B cell (primary cell): Measurements from ENCODE around the gene RNF215. TPM values are rescaled to one million over a fixed set of nuclear protein-coding genes. Genes with fewer than 3 reads are reported as not detected.

Experiments used
- ATAC-seq: fragments of 200-7000 bp; cut with Tn5 transposase; one replicate; pipeline ENCODE4 v1.10.0; 2021; ENCODE audit warnings: low read depth, mild to moderate bottlenecking, moderate number of reproducible peaks, moderate library complexity
- CTCF ChIA-PET: fragments of 350-600 bp; sonication (Branson Sonifier 250); formaldehyde crosslinking; loops from one replicate; lab custom pipeline; 2021; ENCODE audit warnings: antibody characterized with exemption, inconsistent platforms; lab: Charles Lee
- POLR2A ChIA-PET: fragments of 350-600 bp; sonication (Branson Sonifier 250); formaldehyde crosslinking; loops from one replicate; lab custom pipeline; 2021; ENCODE audit warnings: antibody characterized with exemption; lab: Charles Lee
- DNase-seq: peaks from one replicate; pipeline ENCODE4 v3.0.0; 2013
- H2AFZ ChIP-seq: 2 replicates; pipeline ENCODE4 v1.6.1; 2012; ENCODE audit warnings: mild to moderate bottlenecking, low read depth, low read length; ENCODE audit not compliant: insufficient read depth, poor library complexity, severe bottlenecking
- H3K27ac ChIP-seq, 2 donors: 1 replicate in 1 of 2; 2 replicates in 1 of 2; pipeline ENCODE4 v1.5.1; 2012 to 2013; ENCODE audit warnings: low read length in 2 of 2, mild to moderate bottlenecking in 2 of 2, moderate library complexity in 1 of 2
- H3K27me3 ChIP-seq, 4 experiments: fragments of 200-600 bp in 1 of 4; sonication (generic) in 1 of 4; replicated peaks in 1 of 4; 1 replicate in 2 of 4; 2 replicates in 2 of 4; pipeline versions ENCODE4 v1.6.1 to v1.7.0; 2013 to 2016; ENCODE audit warnings: low read length in 3 of 4, mild to moderate bottlenecking in 2 of 4, mixed read lengths in 1 of 4, moderate library complexity in 1 of 4; ENCODE audit not compliant: insufficient read depth in 4 of 4, control insufficient read depth in 3 of 4; ENCODE audit errors: control extremely low read depth in 1 of 4
- H3K36me3 ChIP-seq, 2 experiments: replicated peaks in 1 of 2; 1 replicate in 1 of 2; 2 replicates in 1 of 2; pipeline versions ENCODE4 v1.6.1 to v1.7.1; 2013; ENCODE audit warnings: low read length in 1 of 2; ENCODE audit not compliant: insufficient read depth in 2 of 2, control insufficient read depth in 1 of 2; ENCODE audit errors: control extremely low read depth in 1 of 2, extremely low read depth in 1 of 2
- H3K4me1 ChIP-seq, 2 donors: fragments of 200-600 bp in 1 of 2; sonication (generic) in 1 of 2; 1 replicate in 1 of 2; 2 replicates in 1 of 2; pipeline versions ENCODE4 v1.5.1 to v1.6.1; 2013 to 2017; ENCODE audit warnings: low read length in 2 of 2; ENCODE audit not compliant: control insufficient read depth in 2 of 2, insufficient read depth in 2 of 2
- H3K4me2 ChIP-seq: replicated peaks from 2 replicates; pipeline ENCODE3; 2012; ENCODE audit warnings: mild to moderate bottlenecking, low read depth, low read length; ENCODE audit not compliant: poor library complexity, severe bottlenecking
- H3K4me3 ChIP-seq, 5 experiments: fragments of 200-600 bp in 1 of 5; sonication (generic) in 1 of 5; 1 replicate in 3 of 5; 2 replicates in 2 of 5; pipeline versions ENCODE4 v1.5.1 to v1.7.0; 2011 to 2016; ENCODE audit warnings: low read length in 4 of 5, mild to moderate bottlenecking in 4 of 5, low read depth in 2 of 5, control low read depth in 1 of 5, moderate library complexity in 1 of 5; ENCODE audit not compliant: insufficient read depth in 1 of 5; ENCODE audit errors: control extremely low read depth in 1 of 5, extremely low read depth in 1 of 5
- H3K79me2 ChIP-seq: fragments of 200-600 bp; sonication (generic); one replicate; pipeline ENCODE4 v1.6.0; 2016; ENCODE audit warnings: low read length; ENCODE audit not compliant: control insufficient read depth, insufficient read depth
- H3K9ac ChIP-seq: fragments of 200-600 bp; sonication (generic); 2 replicates; pipeline ENCODE4 v1.6.1; 2017; ENCODE audit warnings: mild to moderate bottlenecking, low read length, moderate library complexity
- H3K9me3 ChIP-seq, 3 donors: one replicate each; pipeline versions ENCODE4 v1.6.1 to v1.7.1; 2013; ENCODE audit warnings: low read length in 2 of 3; ENCODE audit not compliant: control insufficient read depth in 2 of 3, insufficient read depth in 1 of 3; ENCODE audit errors: control extremely low read depth in 1 of 3
- H4K20me1 ChIP-seq: 2 replicates; pipeline ENCODE4 v1.6.0; 2012; ENCODE audit warnings: mild to moderate bottlenecking, low read length; ENCODE audit not compliant: insufficient read depth, control insufficient read depth, poor library complexity, severe bottlenecking
- H3K27ac Mint-ChIP-seq: one replicate; pipeline ENCODE4 v1.8.0; 2021; ENCODE audit warnings: mixed read lengths
- H3K27me3 Mint-ChIP-seq: one replicate; pipeline ENCODE4 v1.8.0; 2021; ENCODE audit warnings: mixed read lengths
- H3K4me1 Mint-ChIP-seq: one replicate; pipeline ENCODE4 v1.8.0; 2021; ENCODE audit warnings: mixed read lengths
- H3K4me3 Mint-ChIP-seq: one replicate; pipeline ENCODE4 v1.8.0; 2021; ENCODE audit warnings: mixed read lengths
- H3K9me3 Mint-ChIP-seq: one replicate; pipeline ENCODE4 v1.8.0; 2022; ENCODE audit warnings: mixed read lengths; ENCODE audit not compliant: insufficient read depth
- EZH2 ChIP-seq: IDR thresholded peaks from 2 replicates; pipeline ENCODE4 v1.6.1; 2012; ENCODE audit warnings: borderline replicate concordance, low read depth, mild to moderate bottlenecking, moderate library complexity, low read length; ENCODE audit not compliant: insufficient read depth, poor library complexity, severe bottlenecking
- whole genome bisulfite sequencing: methylation state at CpG from one replicate; pipeline ENCODE4 v1.1.5; 2013; ENCODE audit warnings: missing lambda C conversion rate; ENCODE audit not compliant: insufficient coverage; 5-methylcytosine and 5-hydroxymethylcytosine counted together
- intact Hi-C: fragments of 100-400 bp; cut with micrococcal nuclease; formaldehyde crosslinking; loops from one replicate; pipeline ENCODE4 v1.10.0; 2022
- polyA plus RNA-seq: library from polyadenylated mRNA; depleted of rRNA; stranded (reverse); fragments of >200 nt; gene quantifications from 2 replicates; pipeline ENCODE4 v1.2.3, GENCODE V29; 2012
- total RNA-seq, 2 donors: library from RNA; stranded (reverse); fragments of 120-200 nt in 1 of 2; gene quantifications; 1 replicate in 1 of 2; 2 replicates in 1 of 2; pipeline versions ENCODE4 v1.2.3 to v1.2.4, GENCODE V29; 2013 to 2022
- TF ChIP-seq, protein P1 (sequence below): fragments of 200-600 bp; IDR thresholded peaks from one replicate; pipeline ENCODE4 v1.8.0; 2022; ENCODE audit warnings: antibody characterized with exemption, mild to moderate bottlenecking

The RNF215 gene
- total and polyA plus RNA-seq, 2 donors (not counting 1 experiment from before 2014, with no cell fraction given): 8.8 to 18.6 TPM

DNA sequence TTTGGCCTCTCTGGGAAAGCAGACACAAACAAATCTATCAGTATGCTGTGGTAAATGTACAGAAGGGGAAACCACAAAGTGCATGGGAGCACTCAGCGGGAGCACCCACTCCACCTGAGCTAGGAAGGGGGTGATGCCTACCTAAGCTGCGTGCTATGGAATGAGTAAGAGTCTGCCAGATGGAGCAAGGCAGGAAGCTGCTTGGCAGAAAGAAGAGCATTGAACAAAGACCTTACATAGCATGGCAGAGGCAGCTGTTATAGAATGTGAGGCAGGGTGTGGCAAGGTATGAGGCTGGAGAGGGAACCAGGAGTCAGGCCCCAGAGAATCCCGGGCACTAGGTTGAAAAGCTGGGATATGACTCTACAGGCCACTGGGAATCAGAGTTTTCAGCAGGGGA lies 24.6 kb upstream of the RNF215 start:
- Mint-ChIP-seq H3K27ac (no peak overlapping the region), H3K27me3 (no peaks in the 10 kb centered on the region), H3K4me1 (no peaks in the 10 kb centered on the region), H3K4me3 (no peak overlapping the region), H3K9me3 (no peaks in the 10 kb centered on the region)
- Histone ChIP-seq H3K9me3 (no peaks in the 10 kb centered on the region), H3K9ac (no peak overlapping the region), H3K4me2 (no peak overlapping the region), H2AFZ (no peak overlapping the region), H3K27me3 (no peaks in the 10 kb centered on the region), H3K79me2 (no peaks in the 10 kb centered on the region), H3K4me1 (no peaks in the 10 kb centered on the region), H3K36me3 (peaks cover 0 to 11% of the 10 kb centered on the region in 2 experiments), H3K27ac (no peak overlapping the region), H3K4me3 (no peak overlapping the region), H4K20me1 (no peaks in the 10 kb centered on the region)
- WGBS: 96% methylated on average over 3 of the region's 3 CpGs
- intact Hi-C loops: no loop called here
- ATAC-seq: no peak
- TF ChIP-seq EZH2: no peak
- DNase-seq: no peak
- ChIA-PET POLR2A (no interaction called here), CTCF (interaction anchor here (1.4 kb wide), 2 partner anchors 20 to 32 kb away, joined by 3 to 4 read pairs; no protein-coding TSS in a partner anchor)

DNA sequence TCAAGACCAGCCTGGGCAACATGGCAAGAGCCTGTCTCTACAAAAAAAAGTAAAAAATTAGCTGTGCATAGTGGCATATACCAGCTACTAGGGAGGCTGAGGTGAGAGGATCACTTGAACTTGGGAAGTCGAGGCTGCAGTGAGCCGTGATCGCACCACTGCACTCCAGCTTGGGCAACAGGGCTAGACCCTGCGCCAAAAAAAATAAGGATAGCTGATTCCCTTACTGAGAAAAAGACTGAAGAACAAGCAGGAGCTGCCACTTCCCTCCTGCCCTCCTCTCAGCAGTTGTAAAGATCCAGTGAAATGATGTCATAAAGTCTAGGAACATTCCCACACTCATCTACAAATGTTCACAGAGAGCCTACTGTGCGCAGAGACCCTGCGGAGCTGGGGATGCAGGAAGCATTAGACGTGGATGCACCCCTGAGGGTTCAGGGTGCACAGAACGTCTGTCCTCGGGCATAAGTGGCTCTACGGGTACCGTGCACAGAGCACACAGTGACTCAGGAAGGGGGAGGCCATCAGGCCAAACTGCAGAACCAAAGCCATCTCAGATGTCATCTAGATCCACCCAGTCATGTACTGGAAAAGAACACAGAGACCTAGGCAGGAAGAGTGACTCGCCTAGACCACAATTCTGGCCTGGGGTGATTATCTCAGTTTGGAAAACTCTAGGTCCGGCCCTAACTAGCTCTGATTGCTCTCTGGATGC lies 21.3 kb upstream of the RNF215 start:
- Histone ChIP-seq H3K79me2 (no peaks in the 10 kb centered on the region), H2AFZ (no peak overlapping the region), H3K27ac (no peak overlapping the region), H3K4me3 (no peak overlapping the region), H3K36me3 (no peaks in the 10 kb centered on the region), H3K4me2 (no peak overlapping the region), H4K20me1 (no peaks in the 10 kb centered on the region), H3K9me3 (no peaks in the 10 kb centered on the region), H3K9ac (no peak overlapping the region), H3K27me3 (no peaks in the 10 kb centered on the region), H3K4me1 (no peaks in the 10 kb centered on the region)
- ChIA-PET POLR2A (interaction anchor here (0.9 kb wide), 1 partner anchor 234 kb away, joined by 6 read pairs; no protein-coding TSS in a partner anchor), CTCF (interaction anchor here (2.5 kb wide), 1 partner anchor 17 kb away, joined by 8 read pairs; no protein-coding TSS in a partner anchor)
- DNase-seq (no peak), ATAC-seq (no peak)
- no peak overlapping the region for H3K27ac Mint-ChIP-seq
- no peaks in the 10 kb centered on the region for H3K4me1 Mint-ChIP-seq
- intact Hi-C loops: no loop called here
- H3K4me3 Mint-ChIP-seq: no peak overlapping the region
- no peaks in the 10 kb centered on the region for H3K9me3 Mint-ChIP-seq
- no peak for TF ChIP-seq EZH2
- TF ChIP-seq, protein P1, sequence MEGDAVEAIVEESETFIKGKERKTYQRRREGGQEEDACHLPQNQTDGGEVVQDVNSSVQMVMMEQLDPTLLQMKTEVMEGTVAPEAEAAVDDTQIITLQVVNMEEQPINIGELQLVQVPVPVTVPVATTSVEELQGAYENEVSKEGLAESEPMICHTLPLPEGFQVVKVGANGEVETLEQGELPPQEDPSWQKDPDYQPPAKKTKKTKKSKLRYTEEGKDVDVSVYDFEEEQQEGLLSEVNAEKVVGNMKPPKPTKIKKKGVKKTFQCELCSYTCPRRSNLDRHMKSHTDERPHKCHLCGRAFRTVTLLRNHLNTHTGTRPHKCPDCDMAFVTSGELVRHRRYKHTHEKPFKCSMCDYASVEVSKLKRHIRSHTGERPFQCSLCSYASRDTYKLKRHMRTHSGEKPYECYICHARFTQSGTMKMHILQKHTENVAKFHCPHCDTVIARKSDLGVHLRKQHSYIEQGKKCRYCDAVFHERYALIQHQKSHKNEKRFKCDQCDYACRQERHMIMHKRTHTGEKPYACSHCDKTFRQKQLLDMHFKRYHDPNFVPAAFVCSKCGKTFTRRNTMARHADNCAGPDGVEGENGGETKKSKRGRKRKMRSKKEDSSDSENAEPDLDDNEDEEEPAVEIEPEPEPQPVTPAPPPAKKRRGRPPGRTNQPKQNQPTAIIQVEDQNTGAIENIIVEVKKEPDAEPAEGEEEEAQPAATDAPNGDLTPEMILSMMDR: no peak
- no peaks in the 10 kb centered on the region for H3K27me3 Mint-ChIP-seq
- 88% methylated on average over 13 of the region's 13 CpGs for WGBS
